ENCODE results near the gene TRPV6.

The TRPV6 gene

DNA sequence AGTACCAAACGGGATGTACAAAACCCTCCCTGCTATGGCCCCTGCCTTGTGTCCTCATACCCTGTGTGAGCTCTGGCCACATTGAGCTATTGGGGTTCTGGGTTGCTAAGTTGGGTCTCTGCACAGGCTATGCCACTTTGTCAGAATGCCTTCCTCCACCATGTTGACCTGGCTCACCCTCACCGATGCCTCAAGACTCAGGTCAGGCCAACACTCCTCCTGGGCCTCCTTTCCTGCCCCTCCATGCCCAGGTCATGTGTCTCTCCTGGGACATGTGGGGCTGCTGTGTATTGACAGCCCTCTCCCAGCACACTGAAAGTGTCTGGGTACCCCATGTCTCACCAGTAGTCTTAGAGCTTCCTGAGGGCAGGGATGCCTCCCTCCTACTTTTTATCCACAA lies 33.4 kb upstream of the TRPV6 start:
- H3K9me3 ChIP-seq (replicated peaks; ENCODE audit: low read length), result no peaks in the 10 kb centered on the region
- H3K9ac ChIP-seq (ENCODE audit: low read depth, low read length), result no peak overlapping the region
- H3K4me2 ChIP-seq (ENCODE audit: low read length), result no peak overlapping the region
- H3K27me3 ChIP-seq (ENCODE audit: control insufficient read depth, insufficient read depth, low read length), result peaks cover 40% of the 10 kb centered on the region
- H3K4me3 ChIP-seq (ENCODE audit: low read length), result no peak overlapping the region
- H3K36me3 ChIP-seq (ENCODE audit: insufficient read depth, low read length), result no peaks in the 10 kb centered on the region
- no peaks in the 10 kb centered on the region for H3K4me1 ChIP-seq (ENCODE audit: control insufficient read depth, insufficient read depth, low read length)

DNA sequence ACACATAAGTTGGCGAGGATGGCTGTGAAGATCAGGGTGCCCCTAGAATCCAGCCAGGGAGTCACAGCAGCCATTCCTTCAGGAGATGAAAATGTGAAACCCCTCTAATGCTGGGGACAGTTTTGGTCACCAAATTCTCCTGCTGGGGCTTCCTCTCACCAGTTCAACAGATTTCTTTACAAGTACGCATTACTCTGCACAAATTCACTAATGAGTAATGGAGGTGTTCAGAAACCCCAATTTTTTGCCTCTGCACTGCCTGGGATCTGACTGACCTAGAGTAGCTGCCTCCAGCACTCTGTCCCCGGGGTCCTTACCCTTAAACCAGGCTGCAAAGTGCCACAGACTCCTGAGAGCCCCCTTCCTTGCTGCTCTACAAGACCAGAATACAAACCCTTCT lies 31.9 kb upstream of the TRPV6 start:
- H3K4me1 ChIP-seq (ENCODE audit: control insufficient read depth, insufficient read depth, low read length), result no peaks in the 10 kb centered on the region
- H3K4me2 ChIP-seq (ENCODE audit: low read length), result no peak overlapping the region
- H3K9ac ChIP-seq (ENCODE audit: low read depth, low read length), result no peak overlapping the region
- H3K4me3 ChIP-seq (ENCODE audit: low read length), result no peak overlapping the region
- no peaks in the 10 kb centered on the region for H3K9me3 ChIP-seq (replicated peaks; ENCODE audit: low read length)
- H3K36me3 ChIP-seq (ENCODE audit: insufficient read depth, low read length), result no peaks in the 10 kb centered on the region
- peaks cover 39% of the 10 kb centered on the region for H3K27me3 ChIP-seq (ENCODE audit: control insufficient read depth, insufficient read depth, low read length)

DNA sequence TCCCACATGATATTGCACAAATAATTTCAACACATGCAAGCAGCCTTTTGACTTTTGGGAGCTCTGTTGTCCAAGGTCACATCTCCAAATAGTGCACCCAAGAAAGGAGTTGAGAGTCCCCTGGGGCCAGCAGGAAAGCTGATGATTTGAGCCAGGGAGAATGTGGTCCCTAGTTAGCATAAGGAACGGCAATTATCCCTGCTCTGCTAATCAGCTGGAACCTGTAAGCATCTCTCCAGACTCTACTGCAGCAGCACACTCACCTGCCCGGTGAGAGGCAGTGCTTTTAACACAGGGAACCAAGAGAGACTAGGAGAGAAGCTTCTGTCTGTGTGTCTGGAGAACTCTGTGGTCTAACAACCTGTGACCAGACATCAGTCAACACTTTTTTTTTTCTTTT lies 31.0 kb upstream of the TRPV6 start:
- Histone ChIP-seq H3K9me3 (replicated peaks; ENCODE audit: low read length) (no peaks in the 10 kb centered on the region), H3K4me2 (ENCODE audit: low read length) (no peak overlapping the region), H3K4me3 (ENCODE audit: low read length) (no peak overlapping the region), H3K4me1 (ENCODE audit: control insufficient read depth, insufficient read depth, low read length) (no peaks in the 10 kb centered on the region), H3K36me3 (ENCODE audit: insufficient read depth, low read length) (no peaks in the 10 kb centered on the region), H3K27me3 (ENCODE audit: control insufficient read depth, insufficient read depth, low read length) (peaks cover 41% of the 10 kb centered on the region), H3K9ac (ENCODE audit: low read depth, low read length) (no peak overlapping the region)

DNA sequence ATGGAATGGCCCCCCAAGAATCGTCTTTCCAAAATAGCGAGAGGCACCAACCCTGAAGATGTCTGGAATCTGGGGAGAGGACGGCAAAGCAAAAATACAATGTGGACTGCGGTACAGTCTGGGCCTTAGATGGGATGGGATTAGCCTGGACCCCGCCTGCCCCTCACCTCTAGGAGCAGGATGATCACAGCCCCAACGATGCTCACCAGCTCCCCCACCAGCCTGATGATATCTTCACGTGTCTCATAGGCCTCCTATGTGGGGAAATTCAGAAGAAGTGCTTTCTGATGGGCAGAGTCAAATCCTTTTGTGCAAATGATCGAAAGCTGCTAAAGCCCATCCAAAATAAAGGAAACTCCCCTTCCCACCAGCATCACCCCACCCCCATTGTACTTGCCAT lies 29.8 kb upstream of the TRPV6 start:
- no peaks in the 10 kb centered on the region for H3K9me3 ChIP-seq (replicated peaks; ENCODE audit: low read length)
- no peak overlapping the region for H3K4me3 ChIP-seq (ENCODE audit: low read length)
- H3K4me1 ChIP-seq (ENCODE audit: control insufficient read depth, insufficient read depth, low read length), result no peaks in the 10 kb centered on the region
- no peak overlapping the region for H3K4me2 ChIP-seq (ENCODE audit: low read length)
- peaks cover 50% of the 10 kb centered on the region for H3K27me3 ChIP-seq (ENCODE audit: control insufficient read depth, insufficient read depth, low read length)
- H3K9ac ChIP-seq (ENCODE audit: low read depth, low read length), result no peak overlapping the region
- no peaks in the 10 kb centered on the region for H3K36me3 ChIP-seq (ENCODE audit: insufficient read depth, low read length)

DNA sequence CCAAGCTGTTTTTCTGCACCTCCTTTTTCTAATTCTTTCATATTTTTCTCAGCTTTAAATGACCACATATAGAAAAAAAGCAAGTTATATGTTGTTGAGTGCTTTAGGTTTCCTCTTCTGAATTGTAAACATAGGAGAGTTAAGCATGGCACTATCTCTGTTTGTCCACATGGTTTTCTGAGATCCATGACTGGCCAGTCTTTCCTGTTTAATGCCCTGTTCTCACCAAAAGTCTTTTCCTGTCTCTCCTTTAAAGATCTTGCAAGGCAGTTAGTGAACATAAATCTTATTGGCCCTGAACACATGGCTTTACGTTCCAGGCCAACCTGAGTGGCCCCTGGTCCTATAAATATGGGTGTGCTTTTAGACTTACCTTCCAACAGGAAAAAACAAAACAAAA lies 28.6 kb upstream of the TRPV6 start:
- Histone ChIP-seq H3K9me3 (replicated peaks; ENCODE audit: low read length) (no peaks in the 10 kb centered on the region), H3K4me3 (ENCODE audit: low read length) (no peak overlapping the region), H3K4me2 (ENCODE audit: low read length) (no peak overlapping the region), H3K27me3 (ENCODE audit: control insufficient read depth, insufficient read depth, low read length) (peaks cover 43% of the 10 kb centered on the region), H3K4me1 (ENCODE audit: control insufficient read depth, insufficient read depth, low read length) (no peaks in the 10 kb centered on the region), H3K36me3 (ENCODE audit: insufficient read depth, low read length) (no peaks in the 10 kb centered on the region), H3K9ac (ENCODE audit: low read depth, low read length) (no peak overlapping the region)

DNA sequence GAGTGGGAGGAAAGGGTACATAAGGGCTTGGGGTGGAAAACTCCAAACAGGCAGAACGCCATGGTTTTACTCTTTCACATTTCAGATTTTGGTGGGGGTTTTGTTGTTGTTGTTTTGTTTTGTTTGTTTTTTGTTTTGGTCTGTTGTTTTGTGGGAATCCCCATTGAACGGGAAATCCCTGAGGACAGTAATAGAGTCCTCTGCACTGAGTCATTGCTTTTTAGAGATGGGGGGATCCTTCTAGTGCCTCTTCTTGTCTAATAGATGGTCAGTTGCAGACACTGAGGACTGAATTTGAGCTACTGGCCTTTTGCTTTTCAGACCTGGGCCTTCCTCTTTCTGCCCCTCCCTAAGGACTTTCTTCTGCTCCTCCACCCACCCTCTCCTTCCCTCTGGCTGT lies 28.0 kb upstream of the TRPV6 start:
- Histone ChIP-seq H3K9me3 (replicated peaks; ENCODE audit: low read length) (no peaks in the 10 kb centered on the region), H3K27me3 (ENCODE audit: control insufficient read depth, insufficient read depth, low read length) (peaks cover 41% of the 10 kb centered on the region), H3K9ac (ENCODE audit: low read depth, low read length) (no peak overlapping the region), H3K4me2 (ENCODE audit: low read length) (no peak overlapping the region), H3K4me1 (ENCODE audit: control insufficient read depth, insufficient read depth, low read length) (no peaks in the 10 kb centered on the region), H3K36me3 (ENCODE audit: insufficient read depth, low read length) (no peaks in the 10 kb centered on the region), H3K4me3 (ENCODE audit: low read length) (no peak overlapping the region)

DNA sequence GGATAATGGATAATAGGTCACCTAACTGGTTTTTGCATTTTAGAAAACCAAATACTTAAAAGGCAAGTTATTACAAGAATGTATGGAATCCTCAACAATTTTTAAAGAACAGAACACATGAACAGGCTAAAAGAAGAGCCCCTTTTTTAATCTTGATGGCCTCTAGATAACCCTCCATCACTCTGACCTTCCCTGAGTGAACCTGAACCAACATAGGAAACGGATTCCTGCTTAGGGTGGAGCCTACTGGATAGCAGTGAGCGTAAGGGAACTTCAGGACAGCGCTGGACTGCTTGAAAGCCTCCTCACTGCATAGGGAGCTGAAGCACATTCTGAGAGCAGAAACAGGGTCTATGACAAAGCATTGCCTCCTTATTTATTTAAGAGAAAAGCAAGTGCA lies 27.5 kb upstream of the TRPV6 start:
- Histone ChIP-seq H3K4me3 (ENCODE audit: low read length) (no peak overlapping the region), H3K4me2 (ENCODE audit: low read length) (no peak overlapping the region), H3K4me1 (ENCODE audit: control insufficient read depth, insufficient read depth, low read length) (no peaks in the 10 kb centered on the region), H3K36me3 (ENCODE audit: insufficient read depth, low read length) (no peaks in the 10 kb centered on the region), H3K27me3 (ENCODE audit: control insufficient read depth, insufficient read depth, low read length) (peaks cover 38% of the 10 kb centered on the region), H3K9ac (ENCODE audit: low read depth, low read length) (no peak overlapping the region), H3K9me3 (replicated peaks; ENCODE audit: low read length) (no peaks in the 10 kb centered on the region)

DNA sequence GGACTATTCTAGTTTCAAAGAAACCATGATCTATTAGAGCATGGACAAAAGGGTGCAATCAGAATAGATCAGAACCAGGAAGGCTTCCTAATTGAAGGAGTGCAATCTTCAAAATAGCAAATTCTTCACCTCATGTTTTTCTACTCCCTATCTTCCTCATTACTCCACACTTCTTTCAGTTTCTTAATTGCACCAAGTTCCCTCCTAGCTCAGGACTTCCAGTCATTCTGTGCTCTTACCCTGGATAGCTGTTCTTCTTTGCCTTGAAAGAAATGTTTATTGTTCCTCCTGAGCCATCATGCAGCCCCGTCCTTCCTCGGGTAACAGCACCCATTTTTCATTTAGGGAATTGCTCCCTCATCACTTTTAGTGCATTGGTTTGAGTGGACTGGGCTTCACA lies 24.9 kb upstream of the TRPV6 start:
- no peak overlapping the region for H3K4me2 ChIP-seq (ENCODE audit: low read length)
- no peaks in the 10 kb centered on the region for H3K4me1 ChIP-seq (ENCODE audit: control insufficient read depth, insufficient read depth, low read length)
- H3K4me3 ChIP-seq (ENCODE audit: low read length), result no peak overlapping the region
- no peak overlapping the region for H3K9ac ChIP-seq (ENCODE audit: low read depth, low read length)
- peaks cover 28% of the 10 kb centered on the region for H3K27me3 ChIP-seq (ENCODE audit: control insufficient read depth, insufficient read depth, low read length)
- no peaks in the 10 kb centered on the region for H3K36me3 ChIP-seq (ENCODE audit: insufficient read depth, low read length)
- H3K9me3 ChIP-seq (replicated peaks; ENCODE audit: low read length), result no peaks in the 10 kb centered on the region

DNA sequence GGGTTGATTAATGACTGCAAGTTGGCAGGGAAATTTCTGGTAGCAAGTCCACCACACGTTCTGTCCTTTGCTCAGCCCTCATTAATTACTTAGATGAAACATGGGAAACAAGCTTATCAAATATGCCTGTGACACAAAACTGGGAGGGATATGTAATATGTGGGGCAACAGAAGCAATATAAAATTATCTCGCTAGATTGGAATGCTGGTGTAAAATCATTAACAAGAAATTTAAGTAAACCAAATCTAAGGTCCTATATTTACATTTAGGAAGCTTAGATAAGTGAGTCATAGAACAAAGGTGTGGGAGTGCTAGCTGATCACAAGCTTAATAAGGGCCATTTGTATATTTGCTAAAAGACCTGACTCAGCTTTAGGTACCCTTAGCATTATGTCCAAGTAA lies 24.5 kb upstream of the TRPV6 start:
- no peaks in the 10 kb centered on the region for H3K4me1 ChIP-seq (ENCODE audit: control insufficient read depth, insufficient read depth, low read length)
- H3K27me3 ChIP-seq (ENCODE audit: control insufficient read depth, insufficient read depth, low read length), result peaks cover 28% of the 10 kb centered on the region
- H3K4me3 ChIP-seq (ENCODE audit: low read length), result no peak overlapping the region
- H3K9ac ChIP-seq (ENCODE audit: low read depth, low read length), result no peak overlapping the region
- no peaks in the 10 kb centered on the region for H3K9me3 ChIP-seq (replicated peaks; ENCODE audit: low read length)
- H3K4me2 ChIP-seq (ENCODE audit: low read length), result no peak overlapping the region
- H3K36me3 ChIP-seq (ENCODE audit: insufficient read depth, low read length), result no peaks in the 10 kb centered on the region

DNA sequence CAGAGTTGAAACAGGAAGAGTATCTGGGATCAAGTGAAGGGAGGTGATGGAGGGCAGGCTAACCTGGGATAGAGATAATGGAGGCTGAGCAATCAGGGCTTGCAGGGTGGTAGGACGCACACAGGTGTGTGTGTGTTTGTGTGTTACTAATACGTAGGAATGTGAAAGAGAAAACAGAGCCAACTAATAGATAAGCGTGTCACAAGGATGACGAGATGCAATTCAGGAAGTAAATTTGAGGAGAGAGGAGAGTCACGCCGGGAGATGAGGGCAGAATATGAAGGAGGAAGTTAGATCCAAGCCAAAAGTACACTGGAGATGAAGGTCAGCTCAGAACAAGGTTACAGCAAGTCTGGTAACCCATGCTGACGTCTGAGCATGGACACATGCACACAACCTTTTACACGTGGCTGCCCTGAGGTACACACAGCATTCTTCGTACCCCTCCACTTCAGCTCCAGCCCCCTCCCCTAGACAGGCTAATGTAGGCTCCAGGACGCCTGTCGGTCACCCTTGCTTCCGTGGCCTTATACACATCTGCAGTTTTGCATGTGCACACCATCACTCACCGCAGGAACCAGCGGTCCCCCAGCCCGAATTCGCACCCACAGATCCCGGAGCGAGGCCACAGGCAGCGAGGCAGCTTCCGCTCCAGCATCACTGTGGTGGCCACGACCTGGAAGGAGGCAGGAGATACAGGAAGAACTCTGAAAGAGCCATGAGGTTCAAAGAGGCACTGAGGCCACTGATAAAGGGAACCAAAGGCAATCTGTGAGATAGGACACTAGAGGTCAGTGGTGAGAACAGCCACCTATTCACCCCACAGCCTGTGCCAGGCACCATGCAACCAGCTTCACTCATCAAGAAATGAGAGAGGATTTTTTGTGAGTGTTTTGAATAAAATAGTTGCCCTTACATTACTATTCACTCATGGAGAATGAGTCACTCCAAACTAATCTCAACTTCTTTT lies 23.7 kb upstream of the TRPV6 start:
- no peak overlapping the region for H3K9ac ChIP-seq (ENCODE audit: low read depth, low read length)
- no peaks in the 10 kb centered on the region for H3K36me3 ChIP-seq (ENCODE audit: insufficient read depth, low read length)
- no peak overlapping the region for H3K4me2 ChIP-seq (ENCODE audit: low read length)
- H3K4me1 ChIP-seq (ENCODE audit: control insufficient read depth, insufficient read depth, low read length), result no peaks in the 10 kb centered on the region
- H3K27me3 ChIP-seq (ENCODE audit: control insufficient read depth, insufficient read depth, low read length), result peaks cover 30% of the 10 kb centered on the region
- no peaks in the 10 kb centered on the region for H3K9me3 ChIP-seq (replicated peaks; ENCODE audit: low read length)
- no peak overlapping the region for H3K4me3 ChIP-seq (ENCODE audit: low read length)

DNA sequence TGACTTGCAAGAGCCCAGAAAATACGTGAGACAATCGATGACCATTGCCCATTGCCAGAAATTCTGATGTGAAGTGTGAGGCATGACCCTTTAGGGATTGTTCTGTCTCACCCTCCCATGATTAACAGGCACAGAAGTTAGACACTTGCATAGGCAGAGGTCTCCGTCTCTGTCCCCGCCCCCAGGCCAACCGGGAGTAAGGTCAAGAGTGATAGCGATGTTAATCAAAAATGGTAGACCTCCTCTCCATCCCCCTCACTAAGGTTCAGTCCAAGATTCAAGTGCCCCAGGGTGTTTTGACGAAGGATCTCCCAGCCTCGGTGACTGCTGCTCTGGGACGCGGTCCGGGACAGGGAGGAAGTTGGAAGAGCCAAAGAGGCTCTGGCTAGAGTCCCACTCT lies 22.7 kb upstream of the TRPV6 start:
- Histone ChIP-seq H3K36me3 (ENCODE audit: insufficient read depth, low read length) (no peaks in the 10 kb centered on the region), H3K27me3 (ENCODE audit: control insufficient read depth, insufficient read depth, low read length) (peaks cover 27% of the 10 kb centered on the region), H3K4me1 (ENCODE audit: control insufficient read depth, insufficient read depth, low read length) (no peaks in the 10 kb centered on the region), H3K9me3 (replicated peaks; ENCODE audit: low read length) (no peaks in the 10 kb centered on the region), H3K4me2 (ENCODE audit: low read length) (no peak overlapping the region), H3K9ac (ENCODE audit: low read depth, low read length) (no peak overlapping the region), H3K4me3 (ENCODE audit: low read length) (no peak overlapping the region)

DNA sequence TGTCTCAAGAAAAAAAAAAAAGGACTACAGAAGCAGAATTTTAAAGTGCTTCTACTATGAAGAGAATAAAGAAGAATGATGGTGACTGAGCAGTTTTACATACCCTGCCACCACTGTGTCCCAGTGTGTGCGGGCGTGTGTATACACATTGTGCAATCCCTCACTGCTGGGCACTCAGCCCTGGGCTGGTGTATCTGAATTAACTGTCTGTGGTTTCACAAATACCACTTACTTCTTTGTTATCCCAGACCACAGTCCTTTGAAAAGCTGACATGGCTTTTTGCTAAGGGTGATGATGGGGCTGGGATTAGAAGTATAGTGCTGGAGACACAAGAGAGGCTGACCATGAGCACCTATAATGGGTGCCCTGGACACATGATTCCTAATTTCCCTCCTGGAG lies 21.1 kb upstream of the TRPV6 start:
- no peaks in the 10 kb centered on the region for H3K36me3 ChIP-seq (ENCODE audit: insufficient read depth, low read length)
- H3K4me1 ChIP-seq (ENCODE audit: control insufficient read depth, insufficient read depth, low read length), result no peaks in the 10 kb centered on the region
- peaks cover 30% of the 10 kb centered on the region for H3K27me3 ChIP-seq (ENCODE audit: control insufficient read depth, insufficient read depth, low read length)
- H3K9ac ChIP-seq (ENCODE audit: low read depth, low read length), result no peak overlapping the region
- H3K9me3 ChIP-seq (replicated peaks; ENCODE audit: low read length), result no peaks in the 10 kb centered on the region
- no peak overlapping the region for H3K4me2 ChIP-seq (ENCODE audit: low read length)
- no peak overlapping the region for H3K4me3 ChIP-seq (ENCODE audit: low read length)
